Nucleus accumbens (tissue), 56 donors: ENCODE results near the gene COX6A2.
"Not testable (repeated sequence)": the region's sequence is repeated elsewhere in the genome, so short reads cannot be mapped to it uniquely, and the experiment has no call there.

Experiments used
- DNase-seq, 56 donors: peaks; one replicate each; lab custom pipeline; 2025; lab: John Stamatoyannopoulos, UW

Gene COX6A2

DNA sequence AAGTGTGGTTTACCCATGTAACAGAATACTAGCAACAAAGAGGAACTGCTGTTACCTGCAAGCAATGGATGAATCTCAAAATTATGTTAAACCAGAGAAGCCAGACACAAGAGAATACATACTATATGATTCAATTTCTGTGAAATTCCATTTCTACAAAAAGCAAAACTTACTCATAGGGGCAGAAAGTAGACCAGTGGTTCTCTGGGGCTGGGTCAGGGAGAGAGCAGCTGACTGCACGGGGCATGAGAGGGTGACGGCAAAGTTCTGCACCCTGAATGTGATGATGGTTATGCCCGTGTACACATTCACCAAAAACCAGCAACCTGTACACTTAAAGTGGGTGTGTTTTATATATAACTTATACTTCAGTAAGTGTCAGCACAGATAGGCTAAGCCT, 11.4 kb upstream of the COX6A2 start:
- no peak for DNase-seq

DNA sequence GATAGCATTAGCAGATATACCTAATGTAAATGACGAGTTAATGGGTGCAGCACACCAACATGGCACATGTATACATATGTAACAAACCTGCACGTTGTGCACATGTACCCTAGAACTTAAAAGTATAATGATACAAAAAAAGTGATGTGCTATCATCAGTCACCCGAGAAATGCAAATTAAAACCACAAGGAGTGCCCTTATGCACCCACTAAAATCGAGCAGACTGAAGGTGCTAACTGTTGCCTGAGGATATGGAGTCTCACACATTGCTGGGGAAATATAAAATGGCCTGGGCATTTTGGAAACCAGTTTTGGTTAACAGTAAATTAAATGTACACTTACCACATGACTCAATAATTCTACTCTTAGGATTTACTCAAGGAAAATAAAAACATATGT, 10.9 kb upstream of the COX6A2 start:
- DNase-seq: not testable (repeated sequence)

DNA sequence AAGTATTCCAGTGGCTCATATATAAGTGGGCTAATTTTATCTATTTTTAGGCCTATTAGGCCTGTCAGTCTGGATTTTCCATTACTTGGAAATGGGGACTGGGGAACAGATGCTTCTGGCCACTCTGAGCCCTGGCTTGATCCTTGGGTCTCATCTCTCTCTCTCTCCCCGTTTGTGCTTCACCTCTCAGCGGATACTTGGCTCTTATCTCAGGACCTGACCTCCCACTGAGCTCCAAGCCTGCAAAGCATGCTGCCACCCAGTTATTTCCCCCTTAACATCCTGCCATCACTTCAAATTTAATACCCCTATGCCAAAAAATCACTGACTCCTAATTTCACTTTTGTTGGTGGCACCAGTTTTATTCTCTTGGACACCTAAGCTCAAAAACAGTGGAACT, 10.3 kb upstream of the COX6A2 start:
- DNase-seq: no peak

GRCh38 chr16:31436221-31437045, 8.3 kb upstream of the COX6A2 start:
- DNase-seq: no peak

DNA sequence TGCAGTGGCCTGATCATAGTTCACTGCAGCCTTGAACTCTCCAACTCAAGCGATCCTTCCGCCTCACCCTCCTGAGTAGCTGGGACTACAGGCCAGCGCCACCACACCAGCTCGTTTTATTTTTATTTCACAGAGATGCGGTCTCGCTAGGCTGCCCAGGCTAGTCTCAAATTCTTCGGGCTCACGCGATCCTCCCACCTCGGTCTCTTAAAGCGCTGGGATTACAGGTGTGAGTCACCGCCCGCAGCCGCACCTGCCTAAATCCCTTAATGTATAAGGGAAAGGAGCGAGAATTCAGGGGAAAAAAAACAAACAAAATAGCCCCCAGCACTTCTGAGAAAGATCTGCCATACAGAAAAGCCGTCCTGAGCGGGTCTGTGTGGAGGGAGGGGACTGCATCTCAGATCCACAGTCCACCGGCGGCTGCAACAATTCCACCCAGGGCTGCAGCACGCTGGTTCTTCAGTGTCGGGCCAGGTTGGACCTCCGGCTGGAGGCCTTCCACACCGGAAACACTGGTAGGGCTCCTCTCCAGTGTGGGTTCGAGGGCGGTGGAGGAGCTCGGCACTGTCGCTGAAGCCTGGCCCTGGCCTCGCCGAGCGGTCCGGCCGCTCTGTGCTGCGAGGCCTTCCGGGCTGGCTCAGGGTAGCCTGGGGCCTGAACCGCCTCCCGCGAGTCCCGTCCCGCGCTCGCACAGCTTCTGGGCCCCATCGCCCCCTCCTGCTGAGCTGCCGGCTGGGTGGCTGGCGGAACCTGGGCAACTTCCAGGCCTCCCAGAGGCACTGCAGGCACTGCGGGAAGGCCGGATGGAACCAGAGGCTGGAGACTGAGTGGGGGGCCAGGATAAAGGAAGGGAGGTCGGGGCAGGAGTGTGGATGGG, 7.4 kb upstream of the COX6A2 start:
- DNase-seq: no peak

DNA sequence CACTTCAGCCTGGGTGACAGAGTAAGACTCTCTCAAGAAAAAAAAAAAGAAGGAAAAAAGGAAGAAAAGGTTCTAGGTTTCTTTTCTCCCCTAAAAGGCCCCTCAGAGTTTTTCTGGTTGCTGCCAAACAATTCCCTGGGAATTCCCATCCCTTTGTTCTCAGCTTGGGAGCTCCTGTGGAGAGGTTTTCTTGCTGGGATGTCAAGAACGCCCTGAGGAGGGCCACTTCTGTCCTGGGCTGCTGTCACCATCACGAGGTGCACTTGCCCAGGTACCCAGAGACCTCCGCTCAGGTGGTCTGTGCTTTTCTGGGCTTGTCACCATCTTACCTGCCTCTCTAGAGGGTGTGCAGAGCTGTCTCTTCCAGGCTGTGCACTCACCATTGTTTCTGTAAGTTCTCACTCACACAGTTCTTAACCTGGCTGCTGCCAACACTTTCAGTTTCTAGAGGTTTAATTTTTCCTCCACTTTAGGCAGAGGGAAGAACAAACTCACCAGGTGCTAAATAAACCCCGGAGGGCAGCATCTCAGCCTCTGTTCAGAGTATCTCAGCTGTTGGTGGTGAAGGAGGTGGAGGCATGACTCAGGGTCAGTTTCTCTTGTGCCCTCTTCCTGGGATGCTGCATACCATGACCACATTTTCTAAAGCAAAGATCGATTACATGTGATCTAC, 2.4 kb upstream of the COX6A2 start:
- DNase-seq: no peak

- no peak for DNase-seq
Observed at GRCh38 chr16:31429796-31430195, 1.6 kb upstream of the COX6A2 start.

GRCh38 chr16:31429314-31429713, 1.2 kb upstream of the COX6A2 start:
- no peak for DNase-seq

DNA sequence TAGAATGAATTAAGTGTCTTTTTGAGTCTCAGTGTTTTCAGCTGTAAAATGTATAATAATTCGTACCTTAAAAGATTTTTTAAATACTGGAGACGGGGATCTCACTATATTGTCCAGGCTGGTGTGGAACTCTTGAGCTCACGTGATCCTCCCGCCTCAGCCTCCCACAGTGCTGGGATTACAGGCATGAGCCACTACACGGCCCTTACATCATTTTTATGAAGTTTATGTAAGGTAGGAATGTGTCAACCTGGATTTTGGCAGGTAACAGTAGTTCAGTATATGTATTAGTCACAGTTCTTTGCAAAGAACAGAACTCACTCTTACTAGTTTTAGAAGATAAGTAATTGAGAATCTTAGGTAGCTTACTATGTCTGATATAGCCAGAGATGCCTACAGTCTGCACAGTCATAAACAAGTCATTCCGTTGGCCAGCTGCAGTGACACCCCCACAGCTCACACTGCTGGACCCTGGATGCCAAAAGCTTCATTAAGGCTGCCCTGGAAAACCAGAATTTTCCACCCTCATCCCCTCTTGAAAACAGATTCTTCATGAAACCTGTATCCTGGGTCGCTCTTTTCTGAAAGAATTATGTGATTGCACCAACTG, 583 bp upstream of the COX6A2 start:
- DNase-seq: peak in 2 of 56 donors; percentile 2 to 9

DNA sequence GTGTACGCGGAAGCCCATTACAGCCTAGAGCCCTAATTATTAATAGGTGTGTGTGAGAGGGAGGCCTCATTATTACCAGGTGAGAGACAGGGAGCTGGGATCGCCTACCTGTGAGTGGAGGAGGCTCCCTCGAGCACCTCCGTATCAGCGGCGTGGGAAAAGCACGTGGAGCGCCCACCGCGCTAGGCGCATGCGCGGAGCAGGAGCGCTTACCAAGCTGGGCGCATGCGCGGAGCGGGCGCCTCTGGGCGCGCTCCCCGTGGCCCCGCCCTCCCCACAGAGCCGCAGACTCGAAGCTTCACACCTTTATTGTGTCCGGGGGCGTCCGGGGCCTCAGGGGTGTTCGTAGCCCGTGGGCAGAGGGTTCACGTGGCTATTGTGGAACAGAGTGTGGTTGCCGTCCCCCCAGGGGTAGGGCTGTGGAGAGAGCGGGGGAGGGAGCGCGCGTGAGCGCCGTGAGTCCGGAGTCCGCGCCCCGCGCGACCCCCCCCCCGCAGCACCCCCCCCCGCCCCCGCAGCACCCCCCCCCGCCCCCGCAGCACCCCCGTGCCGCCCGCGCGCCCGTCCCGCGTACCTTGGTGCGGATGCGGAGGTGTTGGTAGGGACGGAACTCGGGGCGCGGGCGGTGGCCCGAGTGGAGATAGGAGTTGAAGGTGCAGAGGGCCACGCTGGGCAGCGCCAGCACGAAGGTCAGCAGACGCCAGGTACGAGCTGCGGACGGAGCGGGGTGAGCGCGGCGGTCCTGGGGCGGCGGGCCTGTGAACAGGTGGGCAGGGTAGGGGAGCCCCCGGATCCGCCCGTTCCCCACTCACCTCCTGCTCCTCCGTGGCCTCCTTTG, 500 bp downstream of the COX6A2 start:
- peak in 42 of 56 donors; percentile 8 to 73 (median 38) for DNase-seq

DNA sequence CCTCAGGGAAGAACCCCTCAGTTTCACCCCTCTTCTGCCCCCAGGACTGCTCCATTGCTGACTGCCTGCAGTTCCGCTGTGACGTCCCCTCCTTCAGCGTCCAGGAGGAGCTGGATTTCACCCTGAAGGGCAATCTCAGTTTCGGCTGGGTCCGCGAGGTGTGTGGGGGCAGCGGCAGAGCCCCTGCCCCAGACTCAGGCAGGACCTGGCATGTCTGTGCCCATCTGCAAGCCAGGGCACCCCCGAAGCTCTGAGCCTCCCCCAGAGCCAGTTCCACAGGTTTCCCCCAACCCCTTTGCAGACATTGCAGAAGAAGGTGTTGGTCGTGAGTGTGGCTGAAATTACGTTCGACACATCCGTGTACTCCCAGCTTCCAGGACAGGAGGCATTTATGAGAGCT, 4.4 kb downstream of the COX6A2 start:
- no peak for DNase-seq

- DNase-seq: no peak
Observed at GRCh38 chr16:31423241-31423640, 4.9 kb downstream of the COX6A2 start.

DNA sequence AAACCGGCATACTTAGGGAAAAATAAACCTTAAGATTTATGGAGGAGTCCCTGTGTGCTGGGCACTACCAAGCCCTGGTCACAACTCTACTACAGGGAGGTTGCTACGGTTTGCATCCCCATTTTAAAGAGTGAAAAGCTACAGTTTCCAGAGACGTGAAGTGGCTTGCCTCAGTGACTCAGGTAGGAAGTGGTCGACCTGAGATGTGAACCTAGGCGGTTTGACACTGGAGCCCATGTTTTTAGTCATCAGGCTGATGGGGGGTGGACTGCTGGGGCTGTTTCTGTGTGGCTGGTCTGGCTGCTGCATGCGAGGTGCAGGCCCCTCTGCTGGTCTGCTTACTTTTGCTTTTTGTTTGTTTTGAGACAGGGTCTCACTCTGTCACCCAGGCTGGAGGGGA, 6.6 kb downstream of the COX6A2 start:
- no peak for DNase-seq

DNA sequence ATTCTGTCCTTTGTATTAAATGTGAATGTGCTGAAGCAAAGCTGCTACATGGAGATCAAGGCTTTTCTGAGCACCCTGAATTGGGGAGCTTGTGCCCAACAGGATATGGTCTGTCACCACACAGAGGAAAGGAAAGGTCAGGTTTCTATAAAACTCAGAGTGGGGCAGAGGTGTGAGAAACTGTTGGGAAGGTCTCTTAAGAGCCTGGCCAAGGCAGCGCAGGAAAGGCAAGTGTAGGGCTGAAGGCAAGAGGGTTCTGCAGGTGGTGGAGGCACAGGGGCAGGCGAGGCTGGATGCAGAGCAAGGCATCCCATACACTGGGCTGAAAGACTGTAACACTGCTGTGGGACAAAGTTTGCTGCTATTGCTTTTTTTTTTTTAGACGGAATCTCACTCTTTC, 8.1 kb downstream of the COX6A2 start:
- DNase-seq: no peak

DNA sequence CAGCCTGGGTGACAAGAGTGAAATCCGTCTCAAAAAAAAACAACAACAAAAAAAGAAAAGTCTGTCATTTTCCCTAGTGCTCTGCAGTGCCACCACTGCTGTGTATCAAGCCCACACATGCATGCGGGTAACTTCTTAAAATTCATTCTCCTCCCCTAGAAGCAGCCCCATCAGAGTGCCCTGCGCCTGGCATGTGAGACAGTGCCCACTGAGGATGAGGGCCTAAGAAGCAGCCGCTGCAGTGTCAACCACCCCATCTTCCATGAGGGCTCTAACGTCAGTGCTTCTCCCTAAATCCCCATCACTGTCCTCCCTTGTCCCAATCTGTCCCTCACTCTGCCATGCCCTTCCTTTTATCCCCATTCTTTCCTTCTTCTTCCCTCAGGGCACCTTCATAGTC, 10.2 kb downstream of the COX6A2 start:
- DNase-seq: no peak

- not testable (repeated sequence) for DNase-seq
Observed at GRCh38 chr16:31417036-31417435, 11.1 kb downstream of the COX6A2 start.

GRCh38 chr16:31416371-31416770, 11.8 kb downstream of the COX6A2 start:
- DNase-seq: no peak

DNA sequence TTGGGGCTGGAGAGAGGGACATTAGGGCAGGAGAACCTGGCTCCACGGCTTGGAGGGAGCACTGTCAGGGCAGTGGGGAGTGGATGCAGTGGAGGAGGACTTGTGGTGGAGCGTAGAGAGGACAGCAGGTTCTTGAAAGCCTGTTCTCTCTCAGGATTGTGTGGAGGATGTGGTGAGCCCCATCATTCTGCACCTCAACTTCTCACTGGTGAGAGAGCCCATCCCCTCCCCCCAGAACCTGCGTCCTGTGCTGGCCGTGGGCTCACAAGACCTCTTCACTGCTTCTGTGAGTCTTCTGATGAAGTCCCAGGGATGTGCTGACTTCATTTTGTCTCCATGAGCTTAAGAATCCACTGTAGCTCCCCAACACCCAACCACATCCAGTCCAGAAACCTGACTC, 13.5 kb downstream of the COX6A2 start:
- no peak for DNase-seq

DNA sequence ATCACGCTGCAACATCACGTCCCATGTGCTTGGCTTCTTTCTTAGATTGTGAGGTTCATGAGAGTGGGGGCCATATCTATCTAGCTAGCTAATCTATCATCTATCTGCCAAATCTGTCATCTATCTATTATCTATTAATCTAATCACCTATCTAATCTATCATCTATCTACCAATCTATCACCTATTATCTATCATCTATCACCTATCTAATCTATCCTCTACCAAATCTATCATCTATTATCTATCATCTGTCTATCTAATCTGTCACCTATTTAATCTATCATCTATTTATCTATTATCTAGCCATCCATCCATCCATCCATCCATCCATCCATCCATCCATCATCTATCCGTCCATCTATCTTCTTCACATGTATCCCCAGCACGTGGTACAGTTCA, 14.2 kb downstream of the COX6A2 start:
- DNase-seq: no peak

GRCh38 chr16:31413381-31413780, 14.8 kb downstream of the COX6A2 start:
- DNase-seq: no peak
